Esophagus squamous epithelium (tissue), 4 donors: ENCODE results near the gene CDH12.

Experiments
- CTCF ChIP-seq, 6 experiments: fragments of 450-650 bp in 4 of 6; fragments of 200-600 bp in 2 of 6; sonication (generic) in 2 of 6; IDR thresholded peaks; one replicate each; pipeline ENCODE4 v1.5.1; 2016 to 2019; ENCODE audit warnings: antibody characterized with exemption in 6 of 6, mild to moderate bottlenecking in 4 of 6, moderate library complexity in 4 of 6
- POLR2A ChIP-seq, 4 donors: fragments of 450-650 bp; IDR thresholded peaks; one replicate each; pipeline ENCODE4 v1.6.1; 2017; ENCODE audit warnings: antibody characterized with exemption in 4 of 4, mild to moderate bottlenecking in 4 of 4, moderate library complexity in 3 of 4

GRCh38 chr5:22627029-22627428 lies 226.1 kb downstream of the CDH12 start:
- TF ChIP-seq POLR2A (IDR thresholded peaks at IDR 0.05) (no peak), CTCF (IDR thresholded peaks at IDR 0.05) (no peak)
